ENCODE results near the gene NUP85.
"Not testable (repeated sequence)": the region's sequence is repeated elsewhere in the genome, so short reads cannot be mapped to it uniquely, and the experiment has no call there.

Gene NUP85

GRCh38 chr17:75205793-75206163, 299 bp downstream of the NUP85 start:
- DNase-seq = no peak

GRCh38 chr17:75207050-75207407, 1.6 kb downstream of the NUP85 start:
- not testable (repeated sequence) for DNase-seq

GRCh38 chr17:75207760-75208159, 2.3 kb downstream of the NUP85 start:
- no peak for DNase-seq

- DNase-seq = no peak
These were observed 2.7 kb downstream of the NUP85 start for GRCh38 chr17:75208161-75208560.

- no peak for DNase-seq
These were observed 3.6 kb downstream of the NUP85 start for GRCh38 chr17:75209061-75209460.

GRCh38 chr17:75218131-75218530, 12.7 kb downstream of the NUP85 start:
- no peak for DNase-seq

GRCh38 chr17:75219815-75220214, 14.3 kb downstream of the NUP85 start:
- DNase-seq = no peak

- no peak for DNase-seq
These were observed 19.5 kb downstream of the NUP85 start for GRCh38 chr17:75225016-75225415.

GRCh38 chr17:75227729-75228128, 22.2 kb downstream of the NUP85 start:
- DNase-seq = no peak

- DNase-seq = no peak
These were observed 22.8 kb downstream of the NUP85 start for GRCh38 chr17:75228305-75228704.

- DNase-seq = no peak
These were observed 23.4 kb downstream of the NUP85 start for GRCh38 chr17:75228847-75229246.

- no peak for DNase-seq
These were observed 25.6 kb downstream of the NUP85 start for GRCh38 chr17:75231071-75231470.

GRCh38 chr17:75231741-75232464, 26.4 kb downstream of the NUP85 start:
- DNase-seq = no peak

GRCh38 chr17:75232786-75233185, 27.3 kb downstream of the NUP85 start:
- no peak for DNase-seq

GRCh38 chr17:75237100-75238014, 31.9 kb downstream of the NUP85 start:
- no peak for DNase-seq

- no peak for DNase-seq
These were observed 32.6 kb downstream of the NUP85 start for GRCh38 chr17:75238020-75238580.

GRCh38 chr17:75238684-75239191, 33.3 kb downstream of the NUP85 start:
- peak; percentile 55 to 60 for DNase-seq

GRCh38 chr17:75239214-75239613, 33.7 kb downstream of the NUP85 start:
- DNase-seq = no peak

GRCh38 chr17:75239778-75240393, 34.4 kb downstream of the NUP85 start:
- DNase-seq = no peak

- peak; percentile 49 for DNase-seq
These were observed 35.1 kb downstream of the NUP85 start for GRCh38 chr17:75240394-75241142.

GRCh38 chr17:75241143-75241430, 35.6 kb downstream of the NUP85 start:
- no peak for DNase-seq

GRCh38 chr17:75241502-75241901, 36.0 kb downstream of the NUP85 start:
- DNase-seq = no peak

GRCh38 chr17:75241996-75242460, 36.5 kb downstream of the NUP85 start:
- DNase-seq = no peak

Data from stimulated activated CD4-positive, alpha-beta T cell treated with anti-CD3 and anti-CD28 coated beads, Interleukin-4, amount 100 ng/mL, for 4 hours (primary cell).